ENCODE measurements around the gene MATR3. TPM values are rescaled to one million over a fixed set of nuclear protein-coding genes. Genes with fewer than 3 reads are reported as not detected.

MATR3 gene
- total RNA-seq, 6 experiments from 2014 or later, result 117 to 179 (median 140) TPM

DNA sequence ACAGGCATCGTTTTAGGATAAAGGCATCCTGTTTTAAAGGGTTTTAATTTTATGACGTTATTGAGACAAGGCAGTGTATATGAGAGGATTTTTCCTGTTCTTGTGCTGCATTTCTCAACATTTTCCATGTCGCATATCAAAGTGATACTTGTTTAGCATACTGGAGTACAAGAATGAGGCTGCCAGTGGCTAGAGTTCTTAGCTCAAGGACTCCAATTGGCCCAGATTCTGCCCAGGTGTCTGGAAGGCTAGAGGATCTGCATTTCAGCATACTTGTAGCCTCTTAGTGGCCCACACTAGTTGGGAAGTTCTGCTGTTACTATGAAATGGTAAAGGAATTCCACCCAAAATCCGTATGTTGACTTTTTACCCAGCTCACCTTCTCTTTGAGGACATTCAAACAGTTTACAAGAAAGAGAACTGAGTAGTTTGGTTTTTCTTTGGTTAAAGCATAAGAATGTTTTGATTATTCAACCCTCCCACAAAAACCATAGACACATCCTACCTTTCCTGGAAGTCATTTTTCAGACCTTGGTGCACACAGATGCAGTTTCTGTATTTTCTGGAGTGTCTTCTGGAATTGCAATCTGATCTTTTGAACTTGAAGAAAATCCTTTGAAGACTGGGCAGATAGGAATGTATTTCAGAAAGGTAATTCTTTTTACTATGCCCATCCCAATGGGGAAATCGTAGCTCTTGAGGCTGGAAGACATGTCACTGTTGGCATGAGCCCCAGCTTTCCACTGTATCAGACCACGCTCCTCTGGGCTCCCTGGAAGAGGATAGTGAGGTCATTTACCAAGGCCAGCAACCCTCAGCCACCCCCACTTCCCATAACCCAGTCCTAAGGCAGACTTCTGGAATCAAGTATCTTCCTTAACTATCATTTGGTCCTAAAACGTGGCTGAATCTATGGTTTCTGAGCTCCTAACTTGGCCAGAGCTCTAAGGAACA lies 78.2 kb downstream of the MATR3 start:
- no peaks in the 10 kb centered on the region for H3K9me3 Mint-ChIP-seq
- H3K4me1 Mint-ChIP-seq (ENCODE audit: low read depth), result peaks cover 20% of the 10 kb centered on the region
- no peaks in the 10 kb centered on the region; the same call in 1 of the 2 replicates for H3K27me3 Mint-ChIP-seq (ENCODE audit: insufficient read depth)
- H3K36me3 Mint-ChIP-seq (ENCODE audit: low read depth), result peaks cover 25% of the 10 kb centered on the region
- TF ChIP-seq, protein P1, sequence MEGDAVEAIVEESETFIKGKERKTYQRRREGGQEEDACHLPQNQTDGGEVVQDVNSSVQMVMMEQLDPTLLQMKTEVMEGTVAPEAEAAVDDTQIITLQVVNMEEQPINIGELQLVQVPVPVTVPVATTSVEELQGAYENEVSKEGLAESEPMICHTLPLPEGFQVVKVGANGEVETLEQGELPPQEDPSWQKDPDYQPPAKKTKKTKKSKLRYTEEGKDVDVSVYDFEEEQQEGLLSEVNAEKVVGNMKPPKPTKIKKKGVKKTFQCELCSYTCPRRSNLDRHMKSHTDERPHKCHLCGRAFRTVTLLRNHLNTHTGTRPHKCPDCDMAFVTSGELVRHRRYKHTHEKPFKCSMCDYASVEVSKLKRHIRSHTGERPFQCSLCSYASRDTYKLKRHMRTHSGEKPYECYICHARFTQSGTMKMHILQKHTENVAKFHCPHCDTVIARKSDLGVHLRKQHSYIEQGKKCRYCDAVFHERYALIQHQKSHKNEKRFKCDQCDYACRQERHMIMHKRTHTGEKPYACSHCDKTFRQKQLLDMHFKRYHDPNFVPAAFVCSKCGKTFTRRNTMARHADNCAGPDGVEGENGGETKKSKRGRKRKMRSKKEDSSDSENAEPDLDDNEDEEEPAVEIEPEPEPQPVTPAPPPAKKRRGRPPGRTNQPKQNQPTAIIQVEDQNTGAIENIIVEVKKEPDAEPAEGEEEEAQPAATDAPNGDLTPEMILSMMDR (IDR thresholded peaks at IDR 0.05), result no peak
- no peak overlapping the region for H3K27ac Mint-ChIP-seq
- DNase-seq, result no peak
- H3K4me3 Mint-ChIP-seq, result no peak overlapping the region

DNA sequence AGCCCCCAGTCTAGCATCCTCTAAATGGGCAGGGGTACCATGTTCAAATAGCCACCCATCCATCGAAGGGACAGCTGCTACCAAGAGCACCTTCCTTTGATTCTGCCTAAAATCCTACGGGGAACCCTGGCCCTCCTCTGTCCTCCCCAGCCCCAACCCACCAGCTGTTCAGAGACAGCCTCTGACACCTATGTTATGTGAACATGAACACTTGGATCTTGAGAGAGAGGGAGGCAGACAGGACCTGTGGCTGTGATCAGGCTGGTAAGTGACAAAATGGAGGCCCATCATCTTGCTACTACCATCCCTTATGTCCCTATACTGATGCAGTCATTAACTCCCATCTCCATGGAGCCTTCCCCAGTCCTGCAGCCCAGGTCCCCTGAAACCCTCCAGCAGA lies 81.4 kb downstream of the MATR3 start:
- Mint-ChIP-seq H3K4me3 (no peak overlapping the region), H3K36me3 (ENCODE audit: low read depth) (peaks cover 31% of the 10 kb centered on the region), H3K27me3 (ENCODE audit: insufficient read depth) (no peaks in the 10 kb centered on the region; the same call in none of the 2 replicates), H3K4me1 (ENCODE audit: low read depth) (peaks cover 9% of the 10 kb centered on the region), H3K27ac (no peak overlapping the region), H3K9me3 (no peaks in the 10 kb centered on the region)
- TF ChIP-seq, protein P1 (IDR thresholded peaks at IDR 0.05), result no peak
- no peak for DNase-seq

DNA sequence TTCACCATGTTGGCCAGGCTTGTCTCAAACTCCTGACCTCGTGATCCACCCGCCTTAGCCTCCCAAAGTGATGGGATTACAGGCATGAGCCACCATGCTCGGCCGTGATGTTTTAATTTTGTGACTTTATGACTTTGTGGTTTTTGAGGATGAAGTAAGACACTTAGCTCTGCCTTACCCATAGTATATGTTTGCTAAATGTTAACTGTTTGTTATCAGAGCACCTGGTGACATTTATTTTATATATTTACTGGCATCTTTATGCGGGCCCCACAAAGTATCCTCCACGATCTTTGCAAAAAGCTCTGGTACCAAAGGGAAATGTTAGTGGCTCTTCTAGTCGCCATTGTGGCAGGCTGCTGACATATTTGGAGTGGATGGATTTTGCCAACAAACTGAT lies 82.8 kb downstream of the MATR3 start:
- Mint-ChIP-seq H3K27ac (no peak overlapping the region), H3K4me1 (ENCODE audit: low read depth) (peaks cover 9% of the 10 kb centered on the region), H3K4me3 (no peak overlapping the region), H3K36me3 (ENCODE audit: low read depth) (peaks cover 31% of the 10 kb centered on the region), H3K9me3 (no peaks in the 10 kb centered on the region), H3K27me3 (ENCODE audit: insufficient read depth) (no peaks in the 10 kb centered on the region; the same call in none of the 2 replicates)
- TF ChIP-seq, protein P1 (IDR thresholded peaks at IDR 0.05), result no peak
- DNase-seq, result no peak

DNA sequence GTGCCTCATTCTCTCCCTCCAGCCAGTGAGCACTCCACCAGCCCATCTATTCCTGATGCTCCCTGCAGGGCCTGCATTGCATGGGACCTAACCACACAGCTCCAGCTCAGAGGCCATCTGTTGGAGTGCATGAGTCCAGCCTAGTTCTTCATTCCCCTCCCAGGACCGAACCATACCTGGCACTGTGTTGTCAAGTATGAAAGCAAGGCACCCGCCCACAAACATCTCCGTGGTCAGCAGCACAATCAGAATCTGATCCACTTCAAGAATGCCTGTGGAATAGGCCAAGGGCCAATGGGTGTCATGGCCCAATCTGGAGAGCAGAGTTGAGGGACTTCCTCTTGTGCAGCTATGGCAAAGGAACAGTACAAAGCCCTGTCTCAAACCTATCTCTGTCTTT lies 83.7 kb downstream of the MATR3 start:
- Mint-ChIP-seq H3K9me3 (no peaks in the 10 kb centered on the region), H3K27me3 (ENCODE audit: insufficient read depth) (no peaks in the 10 kb centered on the region; the same call in none of the 2 replicates), H3K27ac (no peak overlapping the region), H3K4me1 (ENCODE audit: low read depth) (peaks cover 9% of the 10 kb centered on the region), H3K36me3 (ENCODE audit: low read depth) (peaks cover 25% of the 10 kb centered on the region), H3K4me3 (no peak overlapping the region)
- no peak for DNase-seq
- TF ChIP-seq, protein P1 (IDR thresholded peaks at IDR 0.05), result no peak

DNA sequence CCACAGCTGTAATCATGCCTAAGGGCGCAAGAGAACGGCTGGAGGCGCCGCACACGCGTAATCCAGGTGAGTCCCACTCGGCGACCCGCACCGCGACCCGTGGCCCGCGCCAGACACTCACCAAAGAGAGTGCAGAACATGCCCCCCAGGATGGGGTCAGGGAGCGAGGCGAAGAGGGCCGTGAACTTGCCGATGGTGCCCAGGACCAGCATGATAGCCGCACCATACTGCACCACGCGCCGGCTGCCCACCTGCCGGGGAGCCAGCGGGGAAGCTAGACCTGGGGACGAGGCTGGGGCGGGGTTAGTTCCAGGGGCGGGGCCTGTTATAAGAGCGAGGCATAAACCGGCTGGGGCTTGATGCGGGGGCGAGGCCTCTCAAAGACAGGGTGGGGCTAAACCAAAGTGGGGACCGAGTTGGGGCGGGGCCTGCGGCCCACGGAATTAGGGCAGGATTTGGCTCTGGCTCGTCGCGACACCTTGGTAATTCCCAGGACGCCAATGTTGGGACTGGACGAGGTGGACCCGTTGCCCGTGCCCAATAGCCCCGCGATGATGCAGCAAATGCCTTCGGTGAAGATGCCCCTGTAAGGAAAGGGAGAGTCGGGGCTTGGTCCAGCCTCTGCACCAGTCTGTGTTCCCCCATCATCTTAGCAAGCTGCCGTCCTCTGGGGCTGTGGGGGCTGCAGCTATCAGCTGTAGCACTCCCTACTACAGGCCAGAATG lies 84.7 kb downstream of the MATR3 start:
- Mint-ChIP-seq H3K9me3 (no peaks in the 10 kb centered on the region), H3K27me3 (ENCODE audit: insufficient read depth) (no peaks in the 10 kb centered on the region; the same call in none of the 2 replicates), H3K27ac (no peak overlapping the region), H3K4me3 (no peak overlapping the region), H3K4me1 (ENCODE audit: low read depth) (peaks cover 8% of the 10 kb centered on the region), H3K36me3 (ENCODE audit: low read depth) (peaks cover 23% of the 10 kb centered on the region)
- TF ChIP-seq, protein P1 (IDR thresholded peaks at IDR 0.05), result no peak
- DNase-seq, result no peak

Measured in HFFc6 (cell line).